ENCODE measurements around the gene APBA2. TPM values are rescaled to one million over a fixed set of nuclear protein-coding genes. Genes with fewer than 3 reads are reported as not detected.

The APBA2 gene
- total and polyA plus RNA-seq, 2 of the 4 experiments (the other 2 are of a cell fraction), result 21.7 to 33.0 TPM

GRCh38 chr15:28896951-28897350 is 11.2 kb downstream of the APBA2 start:
- Histone ChIP-seq H3K4ac (ENCODE audit: low read depth, low read length) (peak overlapping the region; percentile 99), H4K91ac (ENCODE audit: insufficient read depth, low read depth, low read length) (peak overlapping the region; percentile 94), H3K23ac (ENCODE audit: low read depth, low read length) (peak overlapping the region; percentile 96; the same call in 1 of the 2 replicates), H4K8ac (ENCODE audit: low read depth in 2 of 2, low read length in 2 of 2) (peak overlapping the region in 1 of 2 experiments; percentile 95; a peak in 2 of 4 replicates), H3K9me1 (ENCODE audit: insufficient read depth, low read length) (peaks cover 25% of the 10 kb centered on the region), H3K14ac (replicated peaks; ENCODE audit: low read depth, low read length) (peak overlapping the region; percentile 98), H3K4me1 (ENCODE audit: control insufficient read depth, insufficient read depth, low read length) (peaks cover 10% of the 10 kb centered on the region), H3K9ac (ENCODE audit: low read depth, low read length) (no peak overlapping the region), H2AFZ (replicated peaks; ENCODE audit: low read length, poor library complexity) (peak overlapping the region; percentile 90), H3K79me1 (ENCODE audit: low read depth in 1 of 2, low read length in 2 of 2) (peaks cover 12 to 89% of the 10 kb centered on the region in 2 experiments; a peak in 3 of 4 replicates), H3K56ac (ENCODE audit: extremely low read depth, insufficient read depth, low read length) (0 out of 2 replicates have a peak overlapping the region, but pooled peaks have one; percentile 41), H4K5ac (ENCODE audit: low read depth, low read length) (peak overlapping the region; percentile 78), H3K9me3 (ENCODE audit: control insufficient read depth, insufficient read depth, low read length) (no peaks in the 10 kb centered on the region; the same call in 1 of the 2 replicates), H3K4me2 (ENCODE audit: low read depth, low read length) (peak overlapping the region; percentile 58; the same call in 1 of the 2 replicates), H3K27ac (ENCODE audit: insufficient read depth, low read length) (peak overlapping the region; percentile 75), H2AK9ac (replicated peaks; ENCODE audit: low read depth, low read length, poor library complexity) (peak overlapping the region; percentile 73), H4K20me1 (ENCODE audit: insufficient read depth, low read length) (peaks cover 16% of the 10 kb centered on the region; the same call in 1 of the 2 replicates), H3K27me3 (ENCODE audit: control insufficient read depth, insufficient read depth, low read length) (no peaks in the 10 kb centered on the region), H2BK5ac (ENCODE audit: low read depth, low read length, poor library complexity, severe bottlenecking) (peak overlapping the region; percentile 96), H2BK15ac (ENCODE audit: low read depth, low read length) (peak overlapping the region; percentile 90; the same call in 2 of the 3 replicates), H2AK5ac (ENCODE audit: low read depth, low read length) (peak overlapping the region; percentile 88; the same call in 1 of the 2 replicates), H3K18ac (ENCODE audit: low read depth, low read length) (peak overlapping the region; percentile 68; the same call in 1 of the 2 replicates), H2BK20ac (ENCODE audit: low read depth, low read length) (peak overlapping the region; percentile 99), H2BK120ac (ENCODE audit: low read depth, low read length) (peak overlapping the region; percentile 97), H3K4me3 (ENCODE audit: insufficient read depth, low read depth, low read length) (no peak overlapping the region), H3K36me3 (ENCODE audit: control insufficient read depth, insufficient read depth, low read length) (0 out of 2 replicates have a peak, but pooled peaks cover 2% of the 10 kb centered on the region)
- POLR2A ChIA-PET (ENCODE audit: unreplicated experiment), result no interaction called here
- DNase-seq, result peak; percentile 95
- BruUV-seq (replicated peaks), result no TSS peak
- in situ Hi-C loops (cut with MboI; ENCODE audit: low sequenced_read_pairs) (no loop called here), dilution Hi-C loops (cut with HindIII; ENCODE audit: low sequenced_read_pairs, unreplicated experiment) (no loop called here), intact Hi-C loops (cut with micrococcal nuclease) (no loop called here)
- no CpG with 5 or more reads among the region's 4 CpGs for WGBS, 2 experiments (ENCODE audit: extremely low coverage in 2 of 2, insufficient read length in 1 of 2)
- peak; percentile 85 for ATAC-seq (ENCODE audit: low read depth)
- TF ChIP-seq CTCF (conservative IDR thresholded peaks at IDR 0.05; ENCODE audit: low read depth, low read length), result no peak
- no peak for TF ChIP-seq RAD21 (IDR thresholded peaks at IDR 0.05; ENCODE audit: low read length)
- peak; percentile 50 for TF ChIP-seq BHLHE40 (IDR thresholded peaks at IDR 0.05; ENCODE audit: low read depth, low read length)
- TF ChIP-seq SMC3 (IDR thresholded peaks at IDR 0.05; ENCODE audit: low read depth, low read length), result no peak
- TF ChIP-seq MXI1 (IDR thresholded peaks at IDR 0.05; ENCODE audit: borderline replicate concordance, low read depth, low read length), result no peak
- TF ChIP-seq NFE2L2 (IDR thresholded peaks at IDR 0.05; ENCODE audit: low read depth, low read length), result no peak
- TF ChIP-seq USF2 (IDR thresholded peaks at IDR 0.05; ENCODE audit: low read depth, low read length), result no peak
- TF ChIP-seq POLR2A (IDR thresholded peaks at IDR 0.05; ENCODE audit: low read depth, low read length), result no peak
- peak; percentile 83 for TF ChIP-seq FOS (IDR thresholded peaks at IDR 0.05; ENCODE audit: low read depth, low read length)
- 0 out of 2 replicates have a peak, but pooled peaks have one; percentile 23 for TF ChIP-seq MAFK (IDR thresholded peaks at IDR 0.05; ENCODE audit: low read depth, low read length)
- TF ChIP-seq CEBPB (IDR thresholded peaks at IDR 0.05; ENCODE audit: low read depth, low read length), result no peak; the same call in 1 of the 2 replicates
- TF ChIP-seq CHD1 (IDR thresholded peaks at IDR 0.05; ENCODE audit: low read depth, low read length), result no peak
- no peak for TF ChIP-seq ELK1 (IDR thresholded peaks at IDR 0.05; ENCODE audit: borderline replicate concordance, low read depth, low read length)
- no peak for TF ChIP-seq RFX5 (IDR thresholded peaks at IDR 0.05; ENCODE audit: low read depth, low read length)
- no peak for TF ChIP-seq MAZ (IDR thresholded peaks at IDR 0.05; ENCODE audit: borderline replicate concordance, low read depth, low read length)
- TF ChIP-seq RCOR1 (IDR thresholded peaks at IDR 0.05; ENCODE audit: insufficient replicate concordance, low read length), result peak; percentile 78
- CTCF ChIA-PET, result no interaction called here
